ENCODE results near the gene ATPAF1. TPM values are rescaled to one million over a fixed set of nuclear protein-coding genes. Genes with fewer than 3 reads are reported as not detected.
A peak's percentile ranks its signal among the peaks of the same experiment; 100 is the strongest.
"Not testable (repeated sequence)": the region's sequence is repeated elsewhere in the genome, so short reads cannot be mapped to it uniquely, and the experiment has no call there.

Gene ATPAF1
- total RNA-seq = 24.5 TPM

GRCh38 chr1:46667782-46668760 lies at the start of gene ATPAF1:
TSS of gene ATPAF1 (minus strand) at chr1:46668364. CDS start at chr1:46668322, 42 bp downstream.
- peak in 2 of 3 donors; percentile 52 to 59 for DNase-seq (ENCODE audit: low read depth in 2 of 3, low spot score in 2 of 3)

GRCh38 chr1:46717654-46718053 lies 49.5 kb upstream of the ATPAF1 start:
- DNase-seq (ENCODE audit: low read depth in 2 of 3, low spot score in 2 of 3) = no peak

- no peak for DNase-seq (ENCODE audit: low read depth in 2 of 3, low spot score in 2 of 3)
Observed at GRCh38 chr1:46714976-46715375, 46.8 kb upstream of the ATPAF1 start.

- DNase-seq (ENCODE audit: low read depth in 2 of 3, low spot score in 2 of 3) = no peak
Observed at GRCh38 chr1:46708121-46708520, 40.0 kb upstream of the ATPAF1 start.

- DNase-seq (ENCODE audit: low read depth in 2 of 3, low spot score in 2 of 3) = no peak
Observed at GRCh38 chr1:46705408-46705807, 37.2 kb upstream of the ATPAF1 start.

- no peak for DNase-seq (ENCODE audit: low read depth in 2 of 3, low spot score in 2 of 3)
Observed at GRCh38 chr1:46703927-46704641, 35.9 kb upstream of the ATPAF1 start.

- DNase-seq (ENCODE audit: low read depth in 2 of 3, low spot score in 2 of 3) = no peak
Observed at GRCh38 chr1:46699666-46700065, 31.5 kb upstream of the ATPAF1 start.

- no peak for DNase-seq (ENCODE audit: low read depth in 2 of 3, low spot score in 2 of 3)
Observed at GRCh38 chr1:46697053-46697452, 28.9 kb upstream of the ATPAF1 start.

GRCh38 chr1:46694676-46695075 lies 26.5 kb upstream of the ATPAF1 start:
- DNase-seq (ENCODE audit: low read depth in 2 of 3, low spot score in 2 of 3) = not testable (repeated sequence)

- DNase-seq (ENCODE audit: low read depth in 2 of 3, low spot score in 2 of 3) = no peak
Observed at GRCh38 chr1:46692811-46693770, 24.9 kb upstream of the ATPAF1 start.

- no peak for DNase-seq (ENCODE audit: low read depth in 2 of 3, low spot score in 2 of 3)
Observed at GRCh38 chr1:46691997-46692790, 24.0 kb upstream of the ATPAF1 start.

- DNase-seq (ENCODE audit: low read depth in 2 of 3, low spot score in 2 of 3) = no peak
Observed at GRCh38 chr1:46690931-46691421, 22.8 kb upstream of the ATPAF1 start.

GRCh38 chr1:46689897-46690296 lies 21.7 kb upstream of the ATPAF1 start:
- no peak for DNase-seq (ENCODE audit: low read depth in 2 of 3, low spot score in 2 of 3)

- DNase-seq (ENCODE audit: low read depth in 2 of 3, low spot score in 2 of 3) = peak in 2 of 3 donors; percentile 33 to 63
Observed at GRCh38 chr1:46689356-46689755, 21.2 kb upstream of the ATPAF1 start.

GRCh38 chr1:46687921-46688509 lies 19.9 kb upstream of the ATPAF1 start:
- peak in 1 of 3 donors; percentile 44 for DNase-seq (ENCODE audit: low read depth in 2 of 3, low spot score in 2 of 3)

- peak in 1 of 3 donors; percentile 74 for DNase-seq (ENCODE audit: low read depth in 2 of 3, low spot score in 2 of 3)
Observed at GRCh38 chr1:46687093-46687659, 19.0 kb upstream of the ATPAF1 start.

GRCh38 chr1:46686255-46686654 lies 18.1 kb upstream of the ATPAF1 start:
- DNase-seq (ENCODE audit: low read depth in 2 of 3, low spot score in 2 of 3) = no peak

- no peak for DNase-seq (ENCODE audit: low read depth in 2 of 3, low spot score in 2 of 3)
Observed at GRCh38 chr1:46684670-46685069, 16.5 kb upstream of the ATPAF1 start.

- no peak for DNase-seq (ENCODE audit: low read depth in 2 of 3, low spot score in 2 of 3)
Observed at GRCh38 chr1:46682064-46682463, 13.9 kb upstream of the ATPAF1 start.

Data from hematopoietic multipotent progenitor cell (in vitro differentiated cells).